BLaER1 treated with 17β-estradiol and CSF1 and Interleukin-3, amounts not matched to agents 10 nM and 100 nM (cell line): ENCODE data around the gene ZNF629.
"Not testable (repeated sequence)": the region's sequence is repeated elsewhere in the genome, so short reads cannot be mapped to it uniquely, and the experiment has no call there.

Experiments
- H3K27ac ChIP-seq, 11 experiments: shearing (Covaris generic); formaldehyde crosslinking; 2 replicates each; pipeline ENCODE4 v1.8.1; 2022
- H3K27me3 ChIP-seq, 11 experiments: shearing (Covaris generic); formaldehyde crosslinking; 2 replicates each; pipeline ENCODE4 v1.8.1; 2022
- H3K36me3 ChIP-seq, 11 experiments: shearing (Covaris generic); formaldehyde crosslinking; 2 replicates each; pipeline ENCODE4 v1.8.1; 2022
- H3K4me1 ChIP-seq, 10 experiments: shearing (Covaris generic); formaldehyde crosslinking; 2 replicates each; pipeline ENCODE4 v1.8.1; 2022
- H3K4me2 ChIP-seq, 11 experiments: shearing (Covaris generic); formaldehyde crosslinking; 2 replicates each; pipeline ENCODE4 v1.8.1; 2022
- H3K4me3 ChIP-seq, 10 experiments: shearing (Covaris generic); formaldehyde crosslinking; 2 replicates each; pipeline ENCODE4 v1.8.1; 2022
- H3K9ac ChIP-seq, 11 experiments: shearing (Covaris generic); formaldehyde crosslinking; 2 replicates each; pipeline ENCODE4 v1.8.1; 2022
- H3K9me3 ChIP-seq, 11 experiments: shearing (Covaris generic); formaldehyde crosslinking; replicated peaks in 1 of 11; 2 replicates each; pipeline ENCODE4 v1.8.1; 2022
- H4K20me1 ChIP-seq, 11 experiments: shearing (Covaris generic); formaldehyde crosslinking; 2 replicates each; pipeline ENCODE4 v1.8.1; 2022
- Cebpa-rat ChIP-seq, 11 experiments: shearing (Covaris generic); IDR thresholded peaks; 2 replicates each; pipeline ENCODE4 v1.8.1; 2022

Gene ZNF629

GRCh38 chr16:30813821-30814189 lies 26.8 kb upstream of the ZNF629 start:
- peak overlapping the region; percentile 76 to 94 (median 82) for H3K4me2 ChIP-seq
- H3K9ac ChIP-seq, result peak overlapping the region; percentile 64 to 82 (median 75)
- peaks cover 18 to 33% (median 26%) of the 10 kb centered on the region in 10 experiments for H3K4me1 ChIP-seq
- TF ChIP-seq Cebpa-rat (IDR thresholded peaks at IDR 0.05), result no peak
- no peaks in the 10 kb centered on the region for H3K9me3 ChIP-seq
- H3K27me3 ChIP-seq, result peaks cover 0 to under 1% (median 0%) of the 10 kb centered on the region in 11 experiments; a peak in 1 of 22 replicates
- no peaks in the 10 kb centered on the region for H4K20me1 ChIP-seq
- H3K27ac ChIP-seq, result peak overlapping the region; percentile 63 to 88 (median 84); a peak in 21 of 22 replicates
- peak overlapping the region; percentile 37 to 66 (median 54) for H3K4me3 ChIP-seq
- H3K36me3 ChIP-seq, result no peaks in the 10 kb centered on the region

- peaks cover 12 to 42% (median 33%) of the 10 kb centered on the region in 11 experiments for H3K27me3 ChIP-seq
Measured at GRCh38 chr16:30809675-30810074, 22.7 kb upstream of the ZNF629 start.

GRCh38 chr16:30808890-30809426 lies 22.0 kb upstream of the ZNF629 start:
- not testable (repeated sequence) for H3K9ac ChIP-seq, H3K36me3 ChIP-seq

More at GRCh38 chr16:30809675-30810074, 22.7 kb upstream of the ZNF629 start:
- H3K4me1 ChIP-seq, result peaks cover 30 to 60% (median 42%) of the 10 kb centered on the region in 10 experiments
- not testable (repeated sequence) for H4K20me1 ChIP-seq, H3K4me2 ChIP-seq, H3K4me3 ChIP-seq, H3K9ac ChIP-seq, H3K9me3 ChIP-seq, H3K36me3 ChIP-seq, H3K27ac ChIP-seq

GRCh38 chr16:30808146-30808545 lies 21.1 kb upstream of the ZNF629 start:
- peaks cover 17 to 51% (median 30%) of the 10 kb centered on the region in 10 experiments; a peak in 19 of 20 replicates for H3K4me1 ChIP-seq
- no peaks in the 10 kb centered on the region for H4K20me1 ChIP-seq
- H3K27ac ChIP-seq, result no peak overlapping the region
- H3K4me3 ChIP-seq, result no peak overlapping the region
- H3K4me2 ChIP-seq, result peak overlapping the region in 4 of 11 experiments; percentile 28 to 71 (median 58); a peak in 7 of 22 replicates
- no peaks in the 10 kb centered on the region for H3K36me3 ChIP-seq
- H3K9me3 ChIP-seq, result no peaks in the 10 kb centered on the region
- peaks cover 12 to 46% (median 37%) of the 10 kb centered on the region in 11 experiments for H3K27me3 ChIP-seq
- no peak overlapping the region; a peak in 1 of 22 replicates for H3K9ac ChIP-seq
- no peak for TF ChIP-seq Cebpa-rat (IDR thresholded peaks at IDR 0.05)

More at GRCh38 chr16:30808890-30809426, 22.0 kb upstream of the ZNF629 start:
- peaks cover 12 to 46% (median 37%) of the 10 kb centered on the region in 11 experiments for H3K27me3 ChIP-seq
- peak overlapping the region in 3 of 11 experiments; percentile 55 to 71 (median 57); a peak in 5 of 22 replicates for H3K4me2 ChIP-seq
- not testable (repeated sequence) for H4K20me1 ChIP-seq, H3K4me3 ChIP-seq, H3K9me3 ChIP-seq, H3K27ac ChIP-seq
- peaks cover 25 to 57% (median 38%) of the 10 kb centered on the region in 10 experiments for H3K4me1 ChIP-seq

GRCh38 chr16:30805370-30806169 lies 18.6 kb upstream of the ZNF629 start:
- H3K4me3 ChIP-seq, result peak overlapping the region; percentile 66 to 90 (median 76)

GRCh38 chr16:30805056-30805369 lies 18.0 kb upstream of the ZNF629 start:
- Histone ChIP-seq H3K9ac (peak overlapping the region; percentile 79 to 93 (median 86); a peak in 21 of 22 replicates), H3K4me2 (peak overlapping the region; percentile 85 to 98 (median 92)), H3K9me3 (no peaks in the 10 kb centered on the region)

More at GRCh38 chr16:30805370-30806169, 18.6 kb upstream of the ZNF629 start:
- H3K9ac ChIP-seq, result peak overlapping the region; percentile 79 to 93 (median 86)
- no peaks in the 10 kb centered on the region for H4K20me1 ChIP-seq
- TF ChIP-seq Cebpa-rat (IDR thresholded peaks at IDR 0.05), result no peak
- peaks cover 15 to 46% (median 19%) of the 10 kb centered on the region in 10 experiments; a peak in 19 of 20 replicates for H3K4me1 ChIP-seq
- no peaks in the 10 kb centered on the region for H3K9me3 ChIP-seq
- H3K4me2 ChIP-seq, result peak overlapping the region; percentile 85 to 98 (median 92)
- peak overlapping the region; percentile 65 to 85 (median 80) for H3K27ac ChIP-seq
- H3K36me3 ChIP-seq, result no peaks in the 10 kb centered on the region
- peaks cover 12 to 46% (median 37%) of the 10 kb centered on the region in 11 experiments for H3K27me3 ChIP-seq

GRCh38 chr16:30802936-30803335 lies 15.9 kb upstream of the ZNF629 start:
- Histone ChIP-seq H3K27ac (peak overlapping the region in 1 of 11 experiments; percentile 25; a peak in 1 of 22 replicates), H3K4me3 (no peak overlapping the region), H3K4me2 (peak overlapping the region in 3 of 11 experiments; percentile 26 to 73 (median 68); a peak in 5 of 22 replicates), H3K27me3 (peaks cover 12 to 38% (median 36%) of the 10 kb centered on the region in 11 experiments), H4K20me1 (no peaks in the 10 kb centered on the region), H3K36me3 (no peaks in the 10 kb centered on the region), H3K9me3 (no peaks in the 10 kb centered on the region), H3K4me1 (peaks cover 15 to 36% (median 19%) of the 10 kb centered on the region in 10 experiments; a peak in 19 of 20 replicates), H3K9ac (peak overlapping the region in 2 of 11 experiments; percentile 37 to 39; a peak in 3 of 22 replicates)
- TF ChIP-seq Cebpa-rat (IDR thresholded peaks at IDR 0.05), result no peak

More at GRCh38 chr16:30805056-30805369, 18.0 kb upstream of the ZNF629 start:
- H4K20me1 ChIP-seq, result no peaks in the 10 kb centered on the region
- H3K27ac ChIP-seq, result peak overlapping the region in 10 of 11 experiments; percentile 65 to 85 (median 80); a peak in 17 of 22 replicates
- TF ChIP-seq Cebpa-rat (IDR thresholded peaks at IDR 0.05), result no peak
- peaks cover 12 to 46% (median 37%) of the 10 kb centered on the region in 11 experiments for H3K27me3 ChIP-seq
- peak overlapping the region; percentile 66 to 90 (median 76) for H3K4me3 ChIP-seq
- peaks cover 15 to 46% (median 19%) of the 10 kb centered on the region in 10 experiments; a peak in 19 of 20 replicates for H3K4me1 ChIP-seq
- H3K36me3 ChIP-seq, result no peaks in the 10 kb centered on the region

GRCh38 chr16:30797670-30798309 lies 10.8 kb upstream of the ZNF629 start:
- Histone ChIP-seq H3K9me3 (no peaks in the 10 kb centered on the region), H3K9ac (no peak overlapping the region), H3K27ac (no peak overlapping the region), H3K4me3 (no peak overlapping the region), H4K20me1 (no peaks in the 10 kb centered on the region), H3K36me3 (no peaks in the 10 kb centered on the region), H3K4me2 (no peak overlapping the region), H3K27me3 (no peaks in the 10 kb centered on the region), H3K4me1 (peaks cover 0 to 6% (median 0%) of the 10 kb centered on the region in 10 experiments; a peak in 6 of 20 replicates)
- TF ChIP-seq Cebpa-rat (IDR thresholded peaks at IDR 0.05), result no peak

GRCh38 chr16:30794634-30795033 lies 7.6 kb upstream of the ZNF629 start:
- Histone ChIP-seq H3K4me2 (no peak overlapping the region), H4K20me1 (no peaks in the 10 kb centered on the region), H3K9me3 (no peaks in the 10 kb centered on the region), H3K4me3 (no peak overlapping the region), H3K27ac (no peak overlapping the region), H3K4me1 (no peaks in the 10 kb centered on the region), H3K36me3 (no peaks in the 10 kb centered on the region), H3K9ac (no peak overlapping the region), H3K27me3 (no peaks in the 10 kb centered on the region)
- no peak for TF ChIP-seq Cebpa-rat (IDR thresholded peaks at IDR 0.05)
